22Rv1 (cell line): ENCODE data around the gene ADAMTS2.

Source experiments
- ZFX ChIP-seq: fragments of 450-650 bp; IDR thresholded peaks from 2 replicates; pipeline ENCODE4 v1.6.1; 2017; ENCODE audit warnings: antibody characterized with exemption, borderline replicate concordance
- TF ChIP-seq, protein P1 (sequence below): fragments of 450-650 bp; IDR thresholded peaks from 2 replicates; pipeline ENCODE4 v1.5.1; 2017; ENCODE audit warnings: mild to moderate bottlenecking

DNA sequence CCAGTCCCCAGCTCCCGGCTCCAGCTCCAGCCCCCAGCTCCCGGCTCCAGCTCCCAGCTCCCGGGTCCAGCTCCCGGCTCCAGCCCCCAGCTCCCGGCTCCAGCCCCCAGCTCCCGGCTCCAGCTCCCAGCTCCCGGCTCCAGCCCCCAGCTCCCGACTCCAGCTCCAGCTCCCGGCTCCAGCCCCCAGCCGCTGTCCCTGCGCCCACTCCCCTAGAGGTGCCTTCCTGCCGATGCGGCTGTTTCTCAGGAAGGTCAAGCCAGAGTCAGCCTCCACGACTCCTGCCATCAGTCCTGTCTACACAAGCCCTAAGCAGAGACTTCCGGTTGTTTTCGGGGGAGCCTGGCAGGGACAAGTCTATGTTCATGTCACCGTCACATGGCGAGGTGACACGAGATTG lies 210.3 kb downstream of the ADAMTS2 start:
- TF ChIP-seq, protein P1, sequence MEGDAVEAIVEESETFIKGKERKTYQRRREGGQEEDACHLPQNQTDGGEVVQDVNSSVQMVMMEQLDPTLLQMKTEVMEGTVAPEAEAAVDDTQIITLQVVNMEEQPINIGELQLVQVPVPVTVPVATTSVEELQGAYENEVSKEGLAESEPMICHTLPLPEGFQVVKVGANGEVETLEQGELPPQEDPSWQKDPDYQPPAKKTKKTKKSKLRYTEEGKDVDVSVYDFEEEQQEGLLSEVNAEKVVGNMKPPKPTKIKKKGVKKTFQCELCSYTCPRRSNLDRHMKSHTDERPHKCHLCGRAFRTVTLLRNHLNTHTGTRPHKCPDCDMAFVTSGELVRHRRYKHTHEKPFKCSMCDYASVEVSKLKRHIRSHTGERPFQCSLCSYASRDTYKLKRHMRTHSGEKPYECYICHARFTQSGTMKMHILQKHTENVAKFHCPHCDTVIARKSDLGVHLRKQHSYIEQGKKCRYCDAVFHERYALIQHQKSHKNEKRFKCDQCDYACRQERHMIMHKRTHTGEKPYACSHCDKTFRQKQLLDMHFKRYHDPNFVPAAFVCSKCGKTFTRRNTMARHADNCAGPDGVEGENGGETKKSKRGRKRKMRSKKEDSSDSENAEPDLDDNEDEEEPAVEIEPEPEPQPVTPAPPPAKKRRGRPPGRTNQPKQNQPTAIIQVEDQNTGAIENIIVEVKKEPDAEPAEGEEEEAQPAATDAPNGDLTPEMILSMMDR: no peak
- no peak for TF ChIP-seq ZFX
